Cerebellar nuclear complex (tissue), 1 donor: ENCODE results near the gene CLDN24.

Experiments
- DNase-seq, 2 experiments: peaks; one replicate each; lab custom pipeline; 2025; lab: John Stamatoyannopoulos, UW

Gene CLDN24

GRCh38 chr4:183322326-183322725, at the start of gene CLDN24:
CLDN24 (minus strand) TSS chr4:183322426; CDS start chr4:183322426, 0 bp downstream.
- DNase-seq, result no peak

- no peak for DNase-seq
Observed at GRCh38 chr4:183370786-183371185, 48.6 kb upstream of the CLDN24 start.

- no peak for DNase-seq
Observed at GRCh38 chr4:183369073-183369472, 46.8 kb upstream of the CLDN24 start.

GRCh38 chr4:183366206-183366835, 44.1 kb upstream of the CLDN24 start:
- DNase-seq, result no peak

GRCh38 chr4:183364025-183364424, 41.8 kb upstream of the CLDN24 start:
- DNase-seq, result no peak

- DNase-seq, result no peak
Observed at GRCh38 chr4:183362916-183363542, 40.8 kb upstream of the CLDN24 start.

- no peak for DNase-seq
Observed at GRCh38 chr4:183362036-183362435, 39.8 kb upstream of the CLDN24 start.

GRCh38 chr4:183360161-183360919, 38.1 kb upstream of the CLDN24 start:
- no peak for DNase-seq

- DNase-seq, result no peak
Observed at GRCh38 chr4:183358215-183358755, 36.1 kb upstream of the CLDN24 start.

GRCh38 chr4:183356931-183357675, 34.9 kb upstream of the CLDN24 start:
- no peak for DNase-seq

GRCh38 chr4:183356173-183356830, 34.1 kb upstream of the CLDN24 start:
- DNase-seq, result no peak

GRCh38 chr4:183355405-183355804, 33.2 kb upstream of the CLDN24 start:
- no peak for DNase-seq

GRCh38 chr4:183354219-183354618, 32.0 kb upstream of the CLDN24 start:
- no peak for DNase-seq

- DNase-seq, result no peak
Observed at GRCh38 chr4:183353557-183353956, 31.3 kb upstream of the CLDN24 start.

GRCh38 chr4:183352546-183352945, 30.3 kb upstream of the CLDN24 start:
- DNase-seq, result no peak

- DNase-seq, result no peak
Observed at GRCh38 chr4:183350317-183351071, 28.3 kb upstream of the CLDN24 start.

- DNase-seq, result no peak
Observed at GRCh38 chr4:183349673-183350072, 27.4 kb upstream of the CLDN24 start.

GRCh38 chr4:183348706-183349659, 26.8 kb upstream of the CLDN24 start:
- DNase-seq, result no peak

- no peak for DNase-seq
Observed at GRCh38 chr4:183348136-183348535, 25.9 kb upstream of the CLDN24 start.

GRCh38 chr4:183347566-183347965, 25.3 kb upstream of the CLDN24 start:
- DNase-seq, result no peak
